ENCODE results near the gene MT1E. TPM values are rescaled to one million over a fixed set of nuclear protein-coding genes. Genes with fewer than 3 reads are reported as not detected.

The MT1E gene
- total and polyA plus RNA-seq, 3 donors from 2014 or later = 10.5 to 55.4 (median 22.4) TPM

- intact Hi-C loops (cut with DNase I; ENCODE audit: low total_unique reads) = no loop called here
- Histone ChIP-seq H3K4me3 (peak overlapping the region in 1 of 2 donors; percentile 21), H3K9me3 (no peaks in the 10 kb centered on the region), H3K4me1 (peaks cover 17% of the 10 kb centered on the region), H3K27ac (no peak overlapping the region), H3K27me3 (no peaks in the 10 kb centered on the region), H3K36me3 (ENCODE audit: low read depth, missing control alignments) (no peaks in the 10 kb centered on the region)
- TF ChIP-seq CTCF (IDR thresholded peaks at IDR 0.05) = no peak
- no peak for TF ChIP-seq POLR2A (IDR thresholded peaks at IDR 0.05)
- 5 to 7% methylated on average over 25 to 37 of the region's 42 CpGs for WGBS, 2 donors
- DNase-seq = peak; percentile 67
Measured at GRCh38 chr16:56643080-56643778, 17.6 kb downstream of the MT1E start.

- Histone ChIP-seq H3K9me3 (no peaks in the 10 kb centered on the region), H3K27me3 (no peaks in the 10 kb centered on the region), H3K36me3 (ENCODE audit: low read depth, missing control alignments) (no peaks in the 10 kb centered on the region), H3K27ac (no peak overlapping the region), H3K4me3 (no peak overlapping the region), H3K4me1 (peaks cover 11% of the 10 kb centered on the region)
- 45 to 52% methylated on average over 5 of the region's 5 CpGs for WGBS, 2 donors
- intact Hi-C loops (cut with DNase I; ENCODE audit: low total_unique reads) = no loop called here
- no peak for TF ChIP-seq POLR2A (IDR thresholded peaks at IDR 0.05)
- no peak for TF ChIP-seq CTCF (IDR thresholded peaks at IDR 0.05)
- DNase-seq = no peak
Measured at GRCh38 chr16:56643833-56644232, 18.3 kb downstream of the MT1E start.

DNA sequence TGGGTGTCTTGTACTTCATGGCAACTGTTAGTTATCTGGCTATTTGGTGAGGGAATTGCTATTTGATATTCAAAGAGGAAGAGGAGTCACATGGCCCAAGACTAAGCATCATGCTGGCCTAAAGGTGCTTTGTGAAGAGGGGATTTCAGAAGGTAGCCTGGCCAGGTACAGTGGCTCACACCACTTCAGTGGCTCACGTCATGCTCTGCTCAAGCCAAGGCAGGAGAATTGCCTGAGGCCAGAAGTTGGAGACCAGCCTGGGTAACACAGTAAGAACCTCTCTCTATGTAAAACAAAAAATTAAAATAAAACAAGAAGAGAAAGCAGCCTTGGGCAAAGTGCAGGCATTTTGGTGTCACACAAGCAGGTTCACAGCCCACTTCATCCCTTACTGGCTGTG, 19.7 kb downstream of the MT1E start:
- intact Hi-C loops (cut with DNase I; ENCODE audit: low total_unique reads) = no loop called here
- Histone ChIP-seq H3K27me3 (no peaks in the 10 kb centered on the region), H3K36me3 (ENCODE audit: low read depth, missing control alignments) (no peaks in the 10 kb centered on the region), H3K27ac (no peak overlapping the region), H3K9me3 (no peaks in the 10 kb centered on the region), H3K4me1 (peaks cover 9% of the 10 kb centered on the region), H3K4me3 (no peak overlapping the region)
- no peak for DNase-seq
- 73 to 87% methylated on average over 1 of the region's 1 CpG for WGBS, 2 donors
- no peak for TF ChIP-seq POLR2A (IDR thresholded peaks at IDR 0.05)
- TF ChIP-seq CTCF (IDR thresholded peaks at IDR 0.05) = no peak

DNA sequence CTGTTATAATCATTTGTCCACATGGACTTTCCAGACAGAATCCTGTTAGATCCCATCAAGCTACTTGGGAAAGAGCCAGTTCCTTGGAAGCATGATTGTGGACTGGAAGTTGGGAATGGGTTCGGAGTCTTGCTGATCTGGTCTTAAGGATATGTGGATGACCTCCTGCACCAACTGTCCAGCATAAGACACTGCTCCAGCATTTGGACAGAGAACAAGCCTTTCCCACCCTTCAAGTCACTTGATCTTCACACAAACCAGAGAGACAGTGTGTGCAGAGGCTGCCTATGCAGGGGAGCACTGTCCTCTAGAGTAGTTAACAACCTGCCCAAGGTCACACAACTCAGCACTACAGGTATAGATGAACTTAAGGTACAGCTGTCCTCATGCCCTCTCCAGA, 20.3 kb downstream of the MT1E start:
- intact Hi-C loops (cut with DNase I; ENCODE audit: low total_unique reads) = no loop called here
- Histone ChIP-seq H3K4me3 (no peak overlapping the region), H3K4me1 (peaks cover 9% of the 10 kb centered on the region), H3K36me3 (ENCODE audit: low read depth, missing control alignments) (no peaks in the 10 kb centered on the region), H3K9me3 (no peaks in the 10 kb centered on the region), H3K27ac (no peak overlapping the region), H3K27me3 (no peaks in the 10 kb centered on the region)
- WGBS, 2 donors = 0% methylated on average over 1 of the region's 1 CpG
- DNase-seq = no peak
- TF ChIP-seq POLR2A (IDR thresholded peaks at IDR 0.05) (no peak), CTCF (IDR thresholded peaks at IDR 0.05) (no peak)

Data from testis (tissue), 3 donors.